ENCODE measurements around the gene C11orf24. TPM values are rescaled to one million over a fixed set of nuclear protein-coding genes. Genes with fewer than 3 reads are reported as not detected.
"Not testable (repeated sequence)": the region's sequence is repeated elsewhere in the genome, so short reads cannot be mapped to it uniquely, and the experiment has no call there.

Gene C11orf24
- total RNA-seq, 1 donor from 2014 or later, result 18.5 TPM

DNA sequence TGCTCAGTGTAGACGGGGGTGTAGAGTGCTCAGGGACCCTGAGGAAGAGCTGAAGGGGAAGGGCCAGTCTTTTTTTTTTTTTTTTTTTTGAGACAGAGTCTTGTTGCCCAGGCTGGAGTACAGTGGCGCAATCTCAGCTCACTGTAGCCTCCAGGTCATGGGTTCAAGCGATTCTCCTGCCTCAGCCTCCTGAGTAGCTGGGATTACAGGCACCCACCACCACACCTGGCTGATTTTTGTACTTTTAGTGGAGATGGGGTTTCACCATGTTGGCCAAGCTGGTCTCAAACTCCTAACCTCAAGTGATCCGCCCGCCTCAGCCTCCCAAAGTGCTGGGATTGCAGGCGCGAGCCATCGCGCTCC lies 27.7 kb upstream of the C11orf24 start:
- DNase-seq, result not testable (repeated sequence)

DNA sequence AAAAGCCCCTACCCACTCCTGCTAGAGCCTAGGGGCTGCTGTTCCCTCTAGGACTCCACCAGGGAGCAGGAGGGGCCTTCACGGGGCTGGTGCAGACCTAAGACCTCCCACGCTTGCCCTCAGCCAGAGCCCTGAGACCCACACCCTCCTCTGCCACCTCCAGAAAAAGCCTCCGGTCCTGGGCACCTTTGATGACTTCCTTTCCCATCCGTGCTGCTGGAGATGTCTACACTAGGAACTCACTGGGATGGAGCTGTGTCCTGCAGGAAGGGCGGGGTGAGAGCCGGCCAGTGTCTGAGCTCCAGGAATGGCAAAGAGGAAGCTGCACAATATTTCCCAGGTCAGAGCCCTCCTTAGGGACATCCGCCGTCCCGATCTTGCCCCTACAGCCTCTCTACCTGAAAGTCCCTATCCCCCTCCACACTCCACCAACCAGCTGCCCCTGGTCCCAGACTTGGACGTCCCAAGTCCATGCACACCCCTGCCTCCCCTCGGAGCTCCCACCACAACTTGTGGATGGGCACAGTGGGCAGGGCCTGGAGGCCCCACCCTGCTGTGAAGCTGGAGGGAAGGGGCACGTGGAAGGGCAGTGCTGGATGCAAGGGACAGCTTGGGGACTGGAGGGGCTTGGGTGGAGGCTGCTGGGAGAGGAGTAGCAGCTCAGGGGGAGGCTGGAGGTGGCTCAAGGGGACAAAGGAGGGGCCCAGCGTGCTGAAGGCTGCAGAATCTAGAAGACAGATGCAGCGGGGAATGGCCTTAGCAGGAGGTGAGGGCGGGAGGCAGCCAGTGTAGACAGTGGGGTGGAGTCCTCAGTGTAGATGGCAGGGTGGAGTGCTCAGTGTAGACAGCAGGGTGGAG lies 27.1 kb upstream of the C11orf24 start:
- no peak for DNase-seq

DNA sequence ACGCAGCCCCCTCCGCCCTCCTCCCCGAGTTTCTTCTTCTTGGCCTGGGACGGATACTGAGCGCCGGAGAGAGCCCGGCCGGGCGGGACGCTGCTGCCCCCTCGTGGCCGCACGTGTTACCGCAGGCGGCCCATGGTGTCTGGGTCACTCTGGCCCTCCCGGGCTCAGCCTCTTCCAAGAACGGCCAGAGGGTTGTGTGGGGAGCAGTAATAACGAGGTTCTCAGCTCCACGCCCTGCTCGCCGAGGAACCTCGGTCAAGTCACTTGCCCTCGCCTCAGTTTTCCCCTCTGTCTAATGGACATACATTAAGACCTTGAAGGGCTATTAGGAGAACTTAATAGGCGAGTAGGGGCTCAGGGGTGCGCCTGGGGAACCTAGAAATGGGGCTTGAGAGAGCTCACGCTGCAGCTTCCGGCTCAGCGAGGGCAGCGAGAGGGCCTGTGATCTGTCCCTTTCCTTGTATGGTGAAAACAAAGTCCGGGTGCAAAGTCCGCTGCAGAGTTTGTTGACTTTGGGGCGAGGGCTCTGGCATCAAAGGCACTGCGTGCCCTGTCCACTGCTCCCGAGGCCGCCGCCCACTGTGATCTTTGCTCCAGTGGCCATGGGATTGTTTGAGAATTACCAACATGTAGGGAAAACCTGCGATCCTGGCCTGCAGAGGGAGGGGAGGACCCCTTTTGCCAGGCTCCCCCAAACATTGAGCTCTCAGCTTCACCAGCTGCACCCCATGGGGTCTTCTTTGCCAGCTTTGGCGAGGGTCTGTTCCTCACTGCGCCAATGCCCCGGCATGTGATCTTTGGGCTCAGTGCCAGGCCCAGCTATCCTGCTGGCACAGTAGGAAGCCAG lies 26.3 kb upstream of the C11orf24 start:
- peak; percentile 5 for DNase-seq

DNA sequence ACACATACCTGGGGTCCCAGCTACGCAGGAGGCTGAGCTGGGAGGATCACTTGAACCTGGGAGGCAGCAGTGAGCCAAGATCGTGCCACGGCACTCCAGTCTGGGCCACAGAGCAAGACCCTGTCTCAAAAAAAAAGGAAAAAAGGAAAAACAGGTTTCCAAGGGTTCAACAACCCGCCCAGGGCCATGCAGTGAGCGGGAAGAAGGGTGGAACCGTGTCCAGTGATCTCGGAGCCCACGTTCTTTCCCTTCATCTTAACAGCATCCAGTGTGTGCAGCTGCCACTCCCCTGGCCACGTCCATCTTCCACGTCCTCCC lies 25.7 kb upstream of the C11orf24 start:
- no peak for DNase-seq

DNA sequence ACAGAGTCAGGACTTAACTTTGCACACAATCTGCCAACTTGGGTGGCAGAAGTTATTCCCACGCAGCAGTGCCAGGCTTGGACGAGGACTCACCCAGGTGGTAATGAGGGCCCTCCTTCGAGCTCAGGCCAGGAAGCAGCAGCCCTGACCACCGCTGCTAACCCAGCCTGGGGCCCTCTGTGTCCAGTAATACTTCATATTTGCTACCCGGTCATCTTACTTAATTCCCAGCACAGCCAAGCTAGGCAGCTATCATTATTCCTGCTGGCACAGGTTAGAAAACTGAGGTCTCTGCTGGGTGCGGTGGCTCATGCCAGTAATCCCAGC lies 25.2 kb upstream of the C11orf24 start:
- DNase-seq, result no peak

DNA sequence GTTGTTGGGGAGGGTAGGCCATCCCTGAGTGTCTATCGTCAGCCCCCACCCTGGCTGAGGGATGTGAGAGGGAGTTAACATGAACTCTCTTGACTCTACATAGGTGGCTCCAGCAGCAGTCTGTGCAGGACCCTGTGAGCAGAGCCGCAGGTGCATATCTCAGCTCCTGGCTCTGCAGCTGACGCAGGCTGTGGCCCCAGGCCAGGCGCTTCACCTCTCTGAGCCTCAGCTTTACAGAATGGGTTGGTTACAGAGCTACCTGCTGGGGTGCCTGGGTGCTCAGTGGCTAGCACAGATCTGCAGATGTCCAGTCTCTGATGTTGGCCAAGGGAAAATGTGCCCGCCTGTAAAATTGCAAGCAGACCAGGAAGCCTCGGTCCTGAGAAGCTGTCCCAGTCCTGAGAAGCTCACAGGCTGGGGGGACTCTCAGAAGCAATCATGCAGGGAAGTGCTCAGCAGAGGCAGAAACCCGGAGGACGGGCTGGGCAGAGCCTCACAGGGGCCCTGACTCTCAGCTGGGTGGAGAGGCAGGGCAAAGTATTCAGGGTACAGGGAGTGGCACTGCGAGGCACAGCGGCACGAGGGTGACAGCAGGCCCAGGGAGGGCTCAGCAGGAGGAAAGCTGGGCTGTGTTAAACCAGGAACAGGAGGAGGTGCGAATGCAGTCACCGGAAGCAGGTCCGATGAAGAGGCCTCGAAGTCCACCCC lies 24.7 kb upstream of the C11orf24 start:
- DNase-seq, result no peak

DNA sequence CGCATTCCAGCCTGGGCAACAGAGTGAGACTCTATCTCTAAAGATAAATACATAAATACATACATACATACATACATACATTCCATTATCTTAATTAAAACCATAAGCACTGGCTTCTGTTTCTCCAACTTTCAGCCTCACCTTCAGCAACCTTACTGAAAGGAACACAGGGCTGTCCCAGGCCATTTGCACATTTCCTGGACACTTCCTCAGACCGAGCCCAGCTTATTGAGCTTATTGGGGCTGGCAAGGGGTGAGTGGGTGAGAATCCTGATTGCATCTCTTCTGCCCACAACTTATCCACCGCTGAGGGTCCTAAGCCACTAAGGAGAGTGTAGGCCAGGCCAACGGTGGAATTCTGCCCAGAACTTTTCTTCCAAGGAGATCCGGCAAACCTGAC lies 24.2 kb upstream of the C11orf24 start:
- no peak for DNase-seq

DNA sequence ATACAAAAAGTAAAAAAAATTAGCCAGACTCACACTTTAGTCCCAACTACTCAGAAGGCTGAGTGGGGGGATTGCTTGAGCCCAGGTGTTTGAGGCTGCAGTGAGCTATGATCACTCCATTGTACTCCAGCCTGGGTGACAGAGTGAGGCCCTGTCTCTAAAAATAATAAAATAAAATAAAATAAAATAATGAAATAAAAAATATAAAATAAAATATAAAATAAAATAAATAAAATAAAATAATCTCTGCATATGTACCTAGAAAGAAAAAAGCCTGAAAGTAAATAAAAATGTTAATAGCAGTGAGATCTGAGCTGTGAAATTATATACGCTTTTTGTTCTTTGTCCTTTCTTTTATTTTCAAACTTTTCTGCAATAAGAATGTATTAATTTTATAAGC lies 23.5 kb upstream of the C11orf24 start:
- no peak for DNase-seq

DNA sequence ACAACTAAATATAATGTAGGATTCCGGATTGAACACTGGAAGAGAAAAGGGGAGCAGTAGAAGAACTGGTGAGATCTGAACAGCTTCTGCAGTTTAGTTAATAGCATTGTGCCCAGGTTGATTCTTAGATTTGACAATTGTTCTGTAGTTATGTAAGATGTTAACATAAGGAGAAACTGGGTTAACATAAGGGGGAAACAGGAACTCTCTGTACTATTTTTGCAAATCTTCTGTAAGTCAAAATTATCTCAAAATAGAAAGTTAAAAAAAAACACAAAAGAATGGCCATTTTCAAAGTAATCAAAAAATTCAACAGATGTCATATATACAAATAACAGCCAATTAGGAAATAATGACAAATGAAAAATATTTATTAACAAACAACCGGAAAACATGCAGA lies 21.9 kb upstream of the C11orf24 start:
- no peak for DNase-seq

DNA sequence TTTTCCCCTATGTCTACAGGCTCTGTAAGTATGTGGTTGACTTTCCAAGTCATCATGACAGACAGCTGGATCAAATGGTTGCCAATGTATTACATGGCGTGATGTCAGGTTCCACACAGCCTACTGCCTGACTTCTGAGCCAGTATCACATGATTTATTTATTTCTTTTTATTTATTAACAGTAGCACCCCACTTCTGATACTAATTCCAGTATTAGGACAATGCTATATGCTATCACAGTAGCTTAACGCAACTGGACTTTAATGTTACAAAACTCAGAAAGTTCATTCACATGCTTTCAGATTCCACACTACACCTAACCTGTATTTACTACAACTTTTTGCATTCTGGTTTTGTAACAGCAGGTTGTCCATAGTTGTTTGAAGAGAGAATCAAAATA lies 17.7 kb upstream of the C11orf24 start:
- no peak for DNase-seq

DNA sequence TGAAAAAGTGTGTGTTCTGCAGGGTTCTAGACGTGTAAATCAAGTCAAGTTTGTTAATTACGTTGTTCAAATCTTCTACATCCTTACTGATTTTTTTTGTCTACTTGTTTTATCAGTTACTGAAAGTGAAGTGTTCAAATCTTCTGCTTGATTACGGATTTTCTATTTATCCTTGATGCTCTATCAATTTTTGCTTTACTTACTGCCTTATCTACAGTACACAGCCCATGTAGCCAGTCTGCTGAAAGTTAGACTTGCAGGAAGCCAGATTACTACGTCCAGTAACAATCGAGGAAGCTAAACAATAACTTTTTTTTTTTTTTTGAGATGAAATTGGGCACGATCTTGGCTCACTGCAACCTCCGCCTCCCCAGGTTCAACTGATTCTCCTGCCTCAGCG lies 15.6 kb upstream of the C11orf24 start:
- DNase-seq, result no peak

DNA sequence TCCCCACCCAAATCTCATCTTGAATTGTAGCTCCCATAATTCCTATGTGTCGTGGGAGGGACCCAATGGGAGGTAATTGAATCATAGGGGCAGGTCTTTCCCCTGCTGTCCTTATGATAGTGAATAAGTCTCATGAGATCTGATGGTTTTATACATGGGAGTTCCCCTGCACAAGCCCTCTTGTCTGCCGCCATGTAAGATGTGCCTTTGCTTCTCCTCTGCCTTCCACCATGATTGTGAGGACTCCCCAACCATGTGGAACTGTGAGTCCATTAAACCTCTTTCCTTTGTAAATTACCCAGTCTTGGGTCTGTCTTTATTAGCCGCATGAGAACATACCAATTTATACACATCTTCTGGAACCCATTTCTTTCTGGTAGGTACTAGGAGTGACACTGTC lies 12.8 kb upstream of the C11orf24 start:
- DNase-seq, result not testable (repeated sequence)

DNA sequence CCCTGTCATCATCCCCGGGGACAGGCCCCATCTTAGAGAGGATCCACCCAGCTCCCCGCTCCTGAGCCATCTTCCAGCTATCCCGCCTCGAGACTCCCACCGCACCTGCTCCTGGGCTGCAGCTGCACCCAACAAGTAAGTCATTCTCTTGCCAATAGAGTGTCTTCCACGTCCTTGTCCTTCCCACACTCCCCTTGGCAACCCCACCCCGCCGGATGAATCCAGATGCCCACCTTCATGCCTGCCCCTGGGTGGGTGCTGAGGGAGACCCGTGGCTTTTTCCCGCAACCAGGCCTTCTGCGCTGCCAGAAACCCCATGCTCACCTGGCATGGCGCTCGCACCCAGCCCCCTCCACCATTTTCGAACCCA lies 11.1 kb upstream of the C11orf24 start:
- no peak for DNase-seq

DNA sequence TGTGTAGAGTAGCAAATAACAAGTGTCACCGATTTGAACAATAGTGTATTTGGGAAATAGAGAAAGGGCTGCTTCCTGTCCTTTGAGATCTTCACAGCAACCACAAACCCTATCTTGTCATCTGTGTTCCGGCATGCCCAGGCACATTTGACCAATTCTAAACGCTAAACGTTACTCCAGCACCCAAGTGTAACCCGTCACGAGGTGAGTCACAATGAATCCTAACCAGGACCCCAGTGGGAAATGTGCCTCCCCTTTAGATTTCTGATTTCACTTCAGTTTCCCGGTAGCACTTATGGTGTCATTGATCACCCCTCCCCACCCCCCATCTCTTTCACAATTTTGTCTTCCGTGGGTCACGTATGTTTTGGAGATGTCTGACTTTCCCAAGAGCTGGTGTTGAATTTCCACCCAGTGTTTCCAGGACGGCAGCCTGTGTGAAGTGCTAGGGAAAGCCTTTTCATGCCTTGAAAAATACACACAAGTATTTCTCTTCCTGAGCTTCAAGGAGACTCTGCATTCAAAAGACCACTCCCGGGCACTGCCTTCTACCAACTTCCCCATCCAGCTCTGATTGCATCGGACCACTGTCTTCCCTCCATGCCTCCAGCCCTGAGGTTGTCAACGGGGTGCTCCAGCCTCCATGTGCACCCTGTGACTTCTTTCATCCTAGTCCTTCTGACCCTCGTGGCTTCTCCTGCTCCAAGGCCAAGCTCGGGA lies 10.5 kb upstream of the C11orf24 start:
- DNase-seq, result no peak

DNA sequence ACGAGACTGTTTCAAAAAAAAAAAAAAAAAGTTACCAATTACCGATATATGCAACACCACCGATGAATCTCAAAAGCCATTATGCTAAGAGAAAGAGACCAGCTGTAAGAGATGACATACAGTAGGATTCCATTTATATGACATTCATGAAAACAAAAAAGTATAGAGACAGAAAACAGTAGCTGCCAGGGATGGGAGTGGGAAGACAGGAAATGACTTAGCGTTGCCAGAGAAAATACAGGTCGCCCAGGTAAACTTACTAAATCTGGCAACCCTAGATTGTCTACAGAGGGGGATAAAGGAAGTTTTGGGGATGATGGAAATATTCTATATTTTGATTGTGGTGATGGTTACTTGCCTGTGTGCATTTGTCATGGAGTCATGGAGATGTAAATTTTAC lies 7.9 kb upstream of the C11orf24 start:
- DNase-seq, result no peak

DNA sequence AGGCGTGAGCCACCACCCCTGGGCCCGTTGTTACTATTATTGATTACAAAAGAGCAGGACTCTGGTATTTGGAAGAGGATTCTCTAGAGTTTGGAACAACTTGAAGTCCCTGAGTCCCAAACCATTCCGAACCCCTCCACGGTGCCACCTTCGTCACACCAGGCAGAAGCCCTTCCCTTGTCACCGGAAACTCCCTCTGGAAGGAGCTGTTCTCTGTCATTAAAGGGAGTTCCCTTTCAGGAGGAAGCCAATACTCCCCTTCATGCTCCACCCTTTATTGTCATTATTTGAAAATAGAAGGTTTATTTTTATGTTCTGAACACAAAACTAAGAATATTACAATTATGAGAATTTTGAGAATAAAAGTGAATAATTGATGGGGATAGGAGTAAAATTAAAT lies 5.1 kb upstream of the C11orf24 start:
- DNase-seq, result no peak

DNA sequence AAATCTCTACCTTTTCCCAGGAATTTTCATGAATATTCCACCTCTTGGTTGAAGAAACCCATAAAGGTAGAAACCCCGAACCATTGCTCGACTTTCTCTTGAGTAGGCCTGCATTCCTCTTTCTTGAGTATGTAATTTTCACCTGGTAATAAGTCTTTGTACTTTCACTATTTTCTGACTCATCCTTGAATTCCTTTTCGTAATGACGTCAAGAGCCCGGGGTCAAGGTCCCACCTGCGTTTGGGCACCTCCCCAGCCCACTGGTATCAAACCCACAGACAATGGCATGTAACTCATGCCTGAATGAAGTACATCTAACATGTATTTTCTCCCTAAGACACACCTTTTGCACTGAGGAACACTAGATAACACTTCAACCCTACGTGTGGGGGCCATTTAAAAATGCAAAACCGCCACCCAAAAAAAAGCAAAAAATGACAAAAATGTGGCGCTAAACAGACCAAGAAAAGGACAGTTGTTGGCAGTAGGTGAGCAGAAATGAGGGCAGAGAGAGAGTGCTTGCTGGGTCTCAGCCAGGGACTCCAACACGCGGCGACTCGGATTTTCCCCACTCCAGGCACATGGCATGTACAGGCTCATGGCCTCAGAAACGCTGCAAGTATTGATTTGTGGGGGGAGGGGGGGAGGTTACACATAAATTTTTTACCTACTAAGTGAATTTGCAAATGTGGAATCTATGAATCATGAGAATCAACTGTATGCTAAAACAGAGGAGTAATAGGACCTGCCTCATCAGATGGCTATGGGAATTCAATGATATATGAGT lies 4.1 kb upstream of the C11orf24 start:
- DNase-seq, result no peak

DNA sequence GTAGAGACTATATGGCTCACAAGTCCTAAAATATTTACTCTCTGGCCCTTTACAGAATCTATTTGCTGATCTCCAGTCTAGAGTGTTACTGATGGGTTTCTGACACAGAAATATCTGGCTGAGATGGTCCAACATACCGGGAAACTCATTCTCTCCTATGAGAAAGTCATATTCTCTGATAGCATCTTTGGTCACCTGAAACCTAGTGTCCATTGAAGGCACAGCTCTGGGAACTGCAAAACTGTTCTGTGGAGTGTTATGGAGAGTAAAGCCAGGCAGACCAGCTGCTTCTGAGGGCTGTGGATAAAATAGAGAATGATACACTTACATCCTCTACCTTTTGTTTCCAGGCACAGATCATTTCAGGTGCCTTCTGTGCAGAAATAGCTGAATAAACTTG lies 2.5 kb upstream of the C11orf24 start:
- DNase-seq, result no peak

DNA sequence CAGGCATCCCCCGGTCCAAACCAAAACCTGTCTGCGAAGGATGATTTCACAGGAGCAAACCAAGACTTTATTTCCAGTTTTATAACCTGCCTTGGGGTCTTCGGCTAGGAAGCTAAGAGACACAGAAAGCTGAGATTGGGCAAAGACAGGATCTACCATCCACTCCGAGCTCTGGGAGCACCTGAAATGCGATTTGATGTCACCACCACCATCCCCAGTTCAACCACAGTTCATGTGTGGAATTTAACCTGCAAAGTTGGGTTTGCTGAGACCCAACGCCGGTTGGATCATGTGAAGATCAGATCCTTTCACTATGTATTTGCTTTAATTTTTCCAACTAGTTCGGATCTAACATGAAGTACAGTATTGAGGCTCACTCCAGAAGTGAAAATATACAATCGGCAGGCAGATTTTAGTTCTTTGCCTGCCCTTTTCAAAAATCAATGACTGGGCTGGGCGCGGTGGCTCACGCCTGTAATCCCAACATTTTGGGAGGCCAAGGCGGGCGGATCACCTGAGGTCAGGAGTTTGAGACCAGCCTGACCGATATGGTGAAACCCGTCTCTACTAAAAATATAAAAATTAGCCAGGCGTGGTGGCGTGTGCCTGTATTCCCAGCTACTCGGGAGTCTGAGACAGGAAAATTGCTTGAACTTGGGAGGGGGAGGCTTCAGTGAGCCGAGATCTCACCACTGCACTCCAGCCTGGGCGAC lies 1.4 kb upstream of the C11orf24 start:
- no peak for DNase-seq

DNA sequence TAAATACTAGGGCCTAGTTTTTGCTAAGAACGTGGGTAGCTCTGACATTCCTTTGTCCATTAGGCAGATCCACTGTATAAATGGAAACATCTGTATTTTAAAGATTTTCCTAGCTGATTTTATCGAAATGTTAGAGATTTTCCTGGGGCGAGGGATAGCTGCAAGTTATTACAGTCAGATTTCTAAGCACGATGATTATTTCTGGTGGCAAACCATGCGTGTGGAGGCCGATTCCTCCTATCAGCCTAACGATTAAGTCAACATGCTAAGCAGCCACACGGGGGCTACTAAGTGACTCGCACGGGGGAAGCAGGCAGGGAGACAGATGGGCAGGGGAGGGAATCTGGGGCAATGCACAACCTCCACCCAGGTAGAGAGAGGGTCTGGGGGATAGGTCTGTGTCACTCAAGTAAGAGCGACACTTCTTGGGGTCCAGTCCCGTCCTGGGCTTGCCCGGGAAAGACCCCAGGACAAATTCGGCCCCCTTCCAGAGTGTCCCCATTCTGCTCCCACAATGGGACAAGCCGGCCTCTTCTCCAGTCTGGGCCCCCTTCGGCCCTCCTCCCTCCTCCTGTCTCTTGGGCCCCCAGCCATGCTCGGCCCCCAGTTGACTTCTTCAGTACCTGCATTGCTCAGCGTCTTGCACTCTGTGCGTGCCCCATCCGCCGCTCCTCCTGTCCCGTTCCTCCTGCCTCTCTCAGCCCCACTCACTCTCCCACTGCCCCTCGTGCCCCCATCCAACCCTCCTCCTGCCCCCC lies 571 bp downstream of the C11orf24 start:
- DNase-seq, result peak; percentile 65
